ENCODE measurements around the gene WDR83. TPM values are rescaled to one million over a fixed set of nuclear protein-coding genes. Genes with fewer than 3 reads are reported as not detected.
A peak's percentile ranks its signal among the peaks of the same experiment; 100 is the strongest.

The WDR83 gene
- total and polyA plus RNA-seq, 3 experiments from 2014 or later: 13.1 to 19.9 (median 18.8) TPM

DNA sequence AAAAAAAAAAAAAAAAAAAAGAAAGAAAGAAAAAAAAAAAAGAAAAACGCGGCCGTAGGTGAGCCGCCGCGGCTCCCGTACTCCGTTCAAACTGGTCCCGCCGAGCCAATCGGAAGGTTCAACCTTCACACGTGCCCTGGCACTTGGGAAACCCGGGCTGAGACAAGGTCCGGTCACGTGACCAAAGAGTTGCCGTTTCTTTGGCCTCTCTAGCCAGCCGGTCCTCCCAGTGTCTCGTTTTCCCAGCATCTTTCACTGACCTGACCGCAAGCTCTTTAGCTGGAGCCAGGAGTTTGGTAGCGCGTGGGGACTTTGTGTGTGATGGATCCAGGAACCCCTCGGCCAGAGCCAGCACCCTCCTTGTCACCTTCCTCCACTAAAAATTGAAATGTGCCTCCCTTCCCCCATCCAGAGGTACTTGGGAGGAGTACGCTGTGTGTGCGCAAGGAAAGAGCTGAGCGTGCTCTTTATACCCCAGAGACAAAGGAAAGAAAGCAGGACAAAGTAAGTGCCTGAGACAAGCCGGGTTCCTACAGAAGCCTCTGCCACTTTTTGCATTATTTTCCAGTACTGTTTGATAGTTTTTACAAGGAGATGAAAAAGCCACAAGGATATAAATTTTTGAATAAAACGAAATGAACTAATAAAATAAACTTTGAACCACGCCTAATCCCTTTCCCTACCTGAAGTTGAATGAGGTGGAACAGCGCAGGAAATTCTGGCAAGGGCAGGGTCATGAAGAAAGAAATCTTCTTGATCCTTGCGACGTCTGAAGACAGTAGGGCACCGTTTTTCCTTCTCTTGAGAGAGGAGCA lies 56.2 kb downstream of the WDR83 start:
- Histone ChIP-seq H3K4me1 (ENCODE audit: insufficient read depth, low read length) (peaks cover 17% of the 10 kb centered on the region), H3K27me3 (ENCODE audit: insufficient read depth, low read length, poor library complexity, severe bottlenecking) (no peaks in the 10 kb centered on the region), H3K9me3 (ENCODE audit: low read length) (no peaks in the 10 kb centered on the region), H3K4me3 (ENCODE audit: low read length) (peak overlapping the region; percentile 98), H3K36me3 (ENCODE audit: insufficient read depth, low read length) (peaks cover 7% of the 10 kb centered on the region), H3K27ac (ENCODE audit: low read depth, low read length) (peak overlapping the region; percentile 60)
- Mint-ChIP-seq H3K27me3 (peaks cover 0 to 4% of the 10 kb centered on the region in 2 donors), H3K36me3 (peaks cover 0 to 26% (median 3%) of the 10 kb centered on the region in 3 donors), H3K4me1 (peaks cover 35 to 46% (median 38%) of the 10 kb centered on the region in 3 donors), H3K27ac (peak overlapping the region; percentile 85 to 96 (median 94)), H3K4me3 (peak overlapping the region; percentile 90 to 95 (median 94)), H3K9me3 (no peaks in the 10 kb centered on the region)
- POLR2A ChIA-PET: interaction anchor here (0.6 to 4.0 kb wide), 11 partner anchors 9 to 1194 kb away, joined by 3 to 38 read pairs (median 4); partner anchors contain the start of genes DHPS, ECSIT, FBXW9 and GET3
- peak; percentile 90 to 97 (median 92) for DNase-seq
- CTCF ChIA-PET: interaction anchor here (0.9 to 4.4 kb wide), 6 partner anchors 11 to 69 kb away, joined by 3 to 25 read pairs (median 5); partner anchors contain the start of genes GET3, JUNB and TRIR

DNA sequence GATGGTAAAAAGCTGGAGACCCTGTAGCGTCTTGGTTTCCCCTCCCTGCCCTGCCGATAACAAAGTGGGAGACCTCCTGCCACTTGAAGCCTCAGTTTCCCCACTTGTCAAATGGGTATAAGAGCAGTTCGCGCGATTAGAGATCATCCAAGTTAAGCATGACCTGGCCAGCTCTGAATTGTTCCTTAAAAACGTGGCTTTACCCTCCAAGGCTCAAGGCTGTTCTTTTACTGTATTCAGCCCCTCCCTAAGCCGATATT lies 56.7 kb downstream of the WDR83 start:
- H3K36me3 Mint-ChIP-seq: peaks cover 0 to 29% (median 3%) of the 10 kb centered on the region in 3 donors
- ChIA-PET CTCF (interaction anchor here (0.9 to 4.4 kb wide), 7 partner anchors 11 to 68 kb away, joined by 3 to 25 read pairs (median 5); partner anchors contain the start of genes GET3, JUNB and TRIR), POLR2A (interaction anchor here (0.6 to 4.0 kb wide), 7 partner anchors 8 to 431 kb away, joined by 3 to 38 read pairs (median 4); partner anchors contain the start of genes DHPS, GET3, JUNB and TRIR)
- H3K27me3 ChIP-seq (ENCODE audit: insufficient read depth, low read length, poor library complexity, severe bottlenecking): no peaks in the 10 kb centered on the region
- peak overlapping the region; percentile 85 to 96 (median 94) for H3K27ac Mint-ChIP-seq
- peaks cover 17% of the 10 kb centered on the region for H3K4me1 ChIP-seq (ENCODE audit: insufficient read depth, low read length)
- DNase-seq: no peak
- peaks cover 35 to 46% (median 38%) of the 10 kb centered on the region in 3 donors for H3K4me1 Mint-ChIP-seq
- peak overlapping the region; percentile 60 for H3K27ac ChIP-seq (ENCODE audit: low read depth, low read length)
- H3K9me3 ChIP-seq (ENCODE audit: low read length): no peaks in the 10 kb centered on the region
- peak overlapping the region; percentile 98 for H3K4me3 ChIP-seq (ENCODE audit: low read length)
- peaks cover 0 to 4% of the 10 kb centered on the region in 2 donors for H3K27me3 Mint-ChIP-seq
- peak overlapping the region; percentile 90 to 95 (median 94) for H3K4me3 Mint-ChIP-seq
- peaks cover 7% of the 10 kb centered on the region for H3K36me3 ChIP-seq (ENCODE audit: insufficient read depth, low read length)
- no peaks in the 10 kb centered on the region for H3K9me3 Mint-ChIP-seq

DNA sequence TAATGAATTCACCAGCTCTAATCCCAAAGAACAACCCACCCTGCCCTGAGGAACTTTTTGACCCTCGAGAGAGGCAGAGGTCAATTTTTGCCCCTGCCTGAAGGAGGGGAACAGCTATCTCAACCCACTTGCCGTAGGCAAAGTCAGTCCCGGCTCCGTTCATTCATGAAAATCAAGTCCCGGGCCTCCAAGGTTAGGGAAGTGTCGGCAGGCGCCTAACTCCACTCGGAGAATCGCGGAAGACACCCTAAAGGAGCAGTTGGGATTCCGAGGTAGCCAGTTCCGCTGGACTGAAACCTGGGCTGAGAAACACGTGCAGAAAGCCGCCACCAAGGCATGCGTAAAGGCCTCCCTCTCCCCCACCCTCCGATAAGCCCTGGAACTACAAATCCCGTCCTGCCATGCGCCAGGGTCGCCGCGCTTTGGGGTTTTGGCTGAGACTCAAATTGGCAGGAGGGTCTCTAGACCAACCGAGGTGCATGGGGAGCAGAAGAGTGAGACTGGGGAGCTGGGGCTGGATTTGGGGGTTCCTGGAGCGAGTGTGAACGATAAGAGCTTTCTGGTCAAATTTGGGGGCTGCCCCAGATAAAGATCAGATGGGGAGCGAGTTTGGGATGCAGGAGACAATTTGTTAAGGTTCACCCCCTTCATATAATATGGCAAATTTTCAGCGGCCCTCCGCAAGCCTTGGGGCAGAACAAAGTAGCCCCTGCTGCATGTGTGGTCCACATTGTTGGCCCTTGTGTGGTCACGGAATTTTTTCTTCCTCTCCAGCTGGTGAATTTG lies 57.2 kb downstream of the WDR83 start, which contains the start of gene TNPO2:
Gene TNPO2 (minus strand): TSS at position 292 of the 786 bp plus-strand sequence. CDS start 2,955 bp downstream, outside the sequence.
- peaks cover 0 to 28% (median 0%) of the 10 kb centered on the region in 3 donors for H3K36me3 Mint-ChIP-seq
- peak within 1 kb of the TSS; percentile 98 for H3K4me3 ChIP-seq (ENCODE audit: low read length)
- H3K4me3 Mint-ChIP-seq: peak within 1 kb of the TSS; percentile 90 to 95 (median 94)
- no peaks in the 10 kb centered on the region for H3K9me3 ChIP-seq (ENCODE audit: low read length)
- H3K4me1 ChIP-seq (ENCODE audit: insufficient read depth, low read length): peaks cover 17% of the 10 kb centered on the region
- CTCF ChIA-PET: interaction anchor here (0.9 to 4.4 kb wide), 8 partner anchors 10 to 68 kb away, joined by 3 to 25 read pairs (median 4); partner anchors contain the start of genes GET3, JUNB and TRIR
- peak within 1 kb of the TSS; percentile 85 to 96 (median 94) for H3K27ac Mint-ChIP-seq
- DNase-seq: peak; percentile 20 to 73 (median 32)
- no peaks in the 10 kb centered on the region for H3K27me3 ChIP-seq (ENCODE audit: insufficient read depth, low read length, poor library complexity, severe bottlenecking)
- peak within 1 kb of the TSS; percentile 60 for H3K27ac ChIP-seq (ENCODE audit: low read depth, low read length)
- H3K9me3 Mint-ChIP-seq: no peaks in the 10 kb centered on the region
- H3K4me1 Mint-ChIP-seq: peaks cover 35 to 42% (median 35%) of the 10 kb centered on the region in 3 donors
- H3K36me3 ChIP-seq (ENCODE audit: insufficient read depth, low read length): peaks cover 7% of the 10 kb centered on the region
- H3K27me3 Mint-ChIP-seq: peaks cover 0 to 4% of the 10 kb centered on the region in 2 donors
- POLR2A ChIA-PET: interaction anchor here (0.6 to 4.0 kb wide), 6 partner anchors 8 to 431 kb away, joined by 3 to 38 read pairs (median 4); partner anchors contain the start of genes GET3, JUNB and TRIR

Other genes with a start within 250 kb of the WDR83 start
- gene ZNF443, start 225.8 kb upstream of the WDR83 start, total RNA-seq: 1 to 10 TPM; 4.2 to 4.6 TPM
- gene ZNF443, start 225.8 kb upstream of the WDR83 start, polyA plus RNA-seq: 2.5 TPM
- gene ZNF709, start 182.0 kb upstream of the WDR83 start, total RNA-seq: 1 to 10 TPM; 2.5 TPM
- 1.1 TPM for gene ZNF709, start 182.0 kb upstream of the WDR83 start, polyA plus RNA-seq
- 1 to 10 TPM; 7.4 to 8.0 TPM for gene ZNF564, start 115.3 kb upstream of the WDR83 start, total RNA-seq
- 16.7 TPM for gene ZNF564, start 115.3 kb upstream of the WDR83 start, polyA plus RNA-seq
- gene ZNF490, start 56.0 kb upstream of the WDR83 start, total RNA-seq: 1 to 10 TPM; 8.0 to 8.4 TPM
- gene ZNF490, start 56.0 kb upstream of the WDR83 start, polyA plus RNA-seq: 6.9 TPM
- gene ZNF791, start 55.9 kb upstream of the WDR83 start, total RNA-seq: 10 to 100 TPM; 23.6 to 23.8 TPM
- 21.3 TPM for gene ZNF791, start 55.9 kb upstream of the WDR83 start, polyA plus RNA-seq
- gene MAN2B1, start 65 bp upstream of the WDR83 start, total RNA-seq: 10 to 100 TPM; 83.8 to 85.3 TPM
- gene MAN2B1, start 65 bp upstream of the WDR83 start, polyA plus RNA-seq: 76.4 TPM
- 100 to 1,000 TPM; 113 to 116 TPM for gene DHPS, start 15.1 kb downstream of the WDR83 start, total RNA-seq
- gene DHPS, start 15.1 kb downstream of the WDR83 start, polyA plus RNA-seq: 91.8 TPM
- gene GNG14, start 21.2 kb downstream of the WDR83 start, total RNA-seq: not detected
- not detected for gene GNG14, start 21.2 kb downstream of the WDR83 start, polyA plus RNA-seq
- gene FBXW9, start 29.8 kb downstream of the WDR83 start, total RNA-seq: 1 to 10 TPM; 7.9 to 8.1 TPM
- gene FBXW9, start 29.8 kb downstream of the WDR83 start, polyA plus RNA-seq: 5.9 TPM
- gene TNPO2, start 57.1 kb downstream of the WDR83 start, total RNA-seq: 100 to 1,000 TPM; 148 TPM
- gene TNPO2, start 57.1 kb downstream of the WDR83 start, polyA plus RNA-seq: 3.4 TPM
- gene TRIR, start 67.9 kb downstream of the WDR83 start, total RNA-seq: 100 to 1,000 TPM; 243 to 247 TPM
- 248 TPM for gene TRIR, start 67.9 kb downstream of the WDR83 start, polyA plus RNA-seq
- gene GET3, start 70.7 kb downstream of the WDR83 start, total RNA-seq: 100 to 1,000 TPM in 1 of 2 experiments, 10 to 100 TPM in 1; 96.9 to 101 TPM
- gene GET3, start 70.7 kb downstream of the WDR83 start, polyA plus RNA-seq: 72.5 TPM
- not detected for gene BEST2, start 85.0 kb downstream of the WDR83 start, total RNA-seq
- gene BEST2, start 85.0 kb downstream of the WDR83 start, polyA plus RNA-seq: not detected
- gene HOOK2, start 108.7 kb downstream of the WDR83 start, total RNA-seq: 10 to 100 TPM in 1 of 2 experiments, 1 to 10 TPM in 1; 9.8 to 11.4 TPM
- gene HOOK2, start 108.7 kb downstream of the WDR83 start, polyA plus RNA-seq: 2.9 TPM
- 100 to 1,000 TPM; 249 to 259 TPM for gene JUNB, start 124.7 kb downstream of the WDR83 start, total RNA-seq
- gene JUNB, start 124.7 kb downstream of the WDR83 start, polyA plus RNA-seq: 1,529 TPM
- 100 to 1,000 TPM; 183 to 184 TPM for gene PRDX2, start 135.0 kb downstream of the WDR83 start, total RNA-seq
- gene PRDX2, start 135.0 kb downstream of the WDR83 start, polyA plus RNA-seq: 257 TPM
- gene THSD8, start 135.3 kb downstream of the WDR83 start, total RNA-seq: 10 to 100 TPM; 24.6 to 31.0 TPM
- not detected for gene THSD8, start 135.3 kb downstream of the WDR83 start, polyA plus RNA-seq
- gene RNASEH2A, start 139.8 kb downstream of the WDR83 start, total RNA-seq: 10 to 100 TPM; 51.5 to 62.4 TPM
- 24.1 TPM for gene RNASEH2A, start 139.8 kb downstream of the WDR83 start, polyA plus RNA-seq
- gene RTBDN, start 167.8 kb downstream of the WDR83 start, total RNA-seq: not detected
- not detected for gene RTBDN, start 167.8 kb downstream of the WDR83 start, polyA plus RNA-seq
- under 1 TPM; 0.24 to 0.38 TPM for gene MAST1, start 171.7 kb downstream of the WDR83 start, total RNA-seq
- gene MAST1, start 171.7 kb downstream of the WDR83 start, polyA plus RNA-seq: 1.2 TPM
- 10 to 100 TPM; 20.7 to 22.4 TPM for gene DNASE2, start 214.6 kb downstream of the WDR83 start, total RNA-seq
- gene DNASE2, start 214.6 kb downstream of the WDR83 start, polyA plus RNA-seq: 61.6 TPM
- under 1 TPM; 0.84 to 0.90 TPM for gene KLF1, start 220.4 kb downstream of the WDR83 start, total RNA-seq
- not detected for gene KLF1, start 220.4 kb downstream of the WDR83 start, polyA plus RNA-seq
- 10 to 100 TPM; 59.4 to 60.1 TPM for gene GCDH, start 224.4 kb downstream of the WDR83 start, total RNA-seq
- 19.7 TPM for gene GCDH, start 224.4 kb downstream of the WDR83 start, polyA plus RNA-seq

Data from CD8-positive, alpha-beta memory T cell (primary cell).